Measurements from ENCODE around the gene TMEM208. TPM values are rescaled to one million over a fixed set of nuclear protein-coding genes. Genes with fewer than 3 reads are reported as not detected.

TMEM208 gene
- total and polyA plus RNA-seq, 9 donors, result 23.8 to 52.0 (median 32.1) TPM

GRCh38 chr16:67265834-67266233 lies 38.9 kb downstream of the TMEM208 start:
- TF ChIP-seq CTCF (IDR thresholded peaks at IDR 0.05), result no peak
- TF ChIP-seq EP300 (IDR thresholded peaks at IDR 0.05), result no peak
- TF ChIP-seq POLR2A (IDR thresholded peaks at IDR 0.05), result no peak
- intact Hi-C loops (cut with DNase I), result no loop called here
- peak in 1 of 5 donors; percentile 1 for DNase-seq
- 57 to 61% (median 61%) methylated on average over 8 of the region's 8 CpGs for WGBS, 3 donors
- Histone ChIP-seq H3K27me3 (no peaks in the 10 kb centered on the region), H3K4me3 (no peak overlapping the region), H3K9me3 (no peaks in the 10 kb centered on the region), H3K4me1 (ENCODE audit: insufficient read depth) (no peaks in the 10 kb centered on the region), H3K27ac (no peak overlapping the region), H3K36me3 (no peaks in the 10 kb centered on the region)

GRCh38 chr16:67268136-67268579 lies 41.2 kb downstream of the TMEM208 start:
- peak in 1 of 5 donors; percentile 8 for DNase-seq
- intact Hi-C loops (cut with DNase I), result no loop called here
- no peaks in the 10 kb centered on the region for H3K4me1 ChIP-seq (ENCODE audit: insufficient read depth)
- no peak overlapping the region for H3K27ac ChIP-seq
- no peak overlapping the region for H3K4me3 ChIP-seq
- no peaks in the 10 kb centered on the region for H3K9me3 ChIP-seq
- no peaks in the 10 kb centered on the region for H3K27me3 ChIP-seq
- no peak for TF ChIP-seq POLR2A (IDR thresholded peaks at IDR 0.05)
- TF ChIP-seq EP300 (IDR thresholded peaks at IDR 0.05), result no peak
- no peak for TF ChIP-seq CTCF (IDR thresholded peaks at IDR 0.05)
- H3K36me3 ChIP-seq, result no peaks in the 10 kb centered on the region
- 40 to 62% (median 61%) methylated on average over 5 of the region's 5 CpGs for WGBS, 3 donors

GRCh38 chr16:67269766-67270165 lies 42.8 kb downstream of the TMEM208 start:
- H3K36me3 ChIP-seq, result no peaks in the 10 kb centered on the region
- no peak overlapping the region for H3K27ac ChIP-seq
- DNase-seq, result peak in 1 of 5 donors; percentile 12
- WGBS, 3 donors, result 56 to 71% (median 58%) methylated on average over 5 of the region's 5 CpGs
- H3K27me3 ChIP-seq, result no peaks in the 10 kb centered on the region
- H3K9me3 ChIP-seq, result no peaks in the 10 kb centered on the region
- H3K4me1 ChIP-seq (ENCODE audit: insufficient read depth), result no peaks in the 10 kb centered on the region
- H3K4me3 ChIP-seq, result no peak overlapping the region
- intact Hi-C loops (cut with DNase I), result no loop called here
- no peak for TF ChIP-seq POLR2A (IDR thresholded peaks at IDR 0.05)
- TF ChIP-seq EP300 (IDR thresholded peaks at IDR 0.05), result no peak

- intact Hi-C loops (cut with DNase I), result no loop called here
- no peaks in the 10 kb centered on the region for H3K27me3 ChIP-seq
- no peak for TF ChIP-seq POLR2A (IDR thresholded peaks at IDR 0.05)
- no peak for TF ChIP-seq EP300 (IDR thresholded peaks at IDR 0.05)
- no peak for TF ChIP-seq CTCF (IDR thresholded peaks at IDR 0.05)
Observed at GRCh38 chr16:67270931-67271338, 44.0 kb downstream of the TMEM208 start.

GRCh38 chr16:67271446-67271845 lies 44.5 kb downstream of the TMEM208 start:
- no peak for DNase-seq
- WGBS, 3 donors, result 86 to 91% (median 90%) methylated on average over 4 of the region's 4 CpGs
- intact Hi-C loops (cut with DNase I), result no loop called here

More at GRCh38 chr16:67270931-67271338, 44.0 kb downstream of the TMEM208 start:
- no peak overlapping the region for H3K27ac ChIP-seq
- WGBS, 3 donors, result 74 to 86% (median 82%) methylated on average over 11 of the region's 11 CpGs
- H3K4me1 ChIP-seq (ENCODE audit: insufficient read depth), result no peaks in the 10 kb centered on the region
- no peak overlapping the region for H3K4me3 ChIP-seq
- H3K36me3 ChIP-seq, result no peaks in the 10 kb centered on the region
- no peaks in the 10 kb centered on the region for H3K9me3 ChIP-seq
- no peak for DNase-seq

More at GRCh38 chr16:67271446-67271845, 44.5 kb downstream of the TMEM208 start:
- Histone ChIP-seq H3K27me3 (no peaks in the 10 kb centered on the region), H3K36me3 (no peaks in the 10 kb centered on the region), H3K9me3 (no peaks in the 10 kb centered on the region), H3K27ac (no peak overlapping the region), H3K4me3 (no peak overlapping the region), H3K4me1 (ENCODE audit: insufficient read depth) (no peaks in the 10 kb centered on the region)
- TF ChIP-seq EP300 (IDR thresholded peaks at IDR 0.05) (no peak), CTCF (IDR thresholded peaks at IDR 0.05) (no peak), POLR2A (IDR thresholded peaks at IDR 0.05) (no peak)
